H1 (cell line): ENCODE results near the gene SART1. TPM values are rescaled to one million over a fixed set of nuclear protein-coding genes. Genes with fewer than 3 reads are reported as not detected.

Experiments
- CTCF ChIA-PET: fragments of 300-600 bp; sonication (Branson Sonifier 250); formaldehyde crosslinking; loops from one replicate; lab custom pipeline; 2021; ENCODE audit not compliant: partially characterized antibody; lab: Charles Lee
- POLR2A ChIA-PET: fragments of 300-600 bp; sonication (Branson Sonifier 250); formaldehyde crosslinking; loops from one replicate; lab custom pipeline; 2021; ENCODE audit warnings: inconsistent platforms; ENCODE audit not compliant: partially characterized antibody; lab: Charles Lee
- DNase-seq, 2 experiments: peaks; one replicate each; pipeline versions ENCODE4 v3.0.0 to v3.0.0-alpha.2; 2010 to 2022; ENCODE audit warnings: low spot score in 2 of 2, low read depth in 1 of 2, mixed read lengths in 1 of 2
- FAIRE-seq: peaks from 2 replicates; lab custom pipeline; 2011; peaks lifted over from hg19 to GRCh38; lab: Jason Lieb, UNC
- H2AFZ ChIP-seq: 2 replicates; pipeline ENCODE4 v1.8.1; 2012; ENCODE audit warnings: low read length, inconsistent platforms
- H2AK5ac ChIP-seq: 2 replicates; pipeline ENCODE4 v1.6.1; 2013; ENCODE audit warnings: low read depth, low read length
- H2BK120ac ChIP-seq: replicated peaks from 2 replicates; pipeline ENCODE3; 2013; ENCODE audit warnings: low read depth, low read length, inconsistent platforms
- H2BK12ac ChIP-seq: 2 replicates; pipeline ENCODE4 v1.6.1; 2013; ENCODE audit warnings: low read depth, low read length
- H2BK15ac ChIP-seq: 2 replicates; pipeline ENCODE4 v1.6.1; 2013; ENCODE audit warnings: low read length
- H2BK20ac ChIP-seq: 2 replicates; pipeline ENCODE4 v1.6.1; 2013; ENCODE audit warnings: low read length
- H2BK5ac ChIP-seq: 2 replicates; pipeline ENCODE4 v1.6.1; 2013; ENCODE audit warnings: low read depth, low read length
- H3K14ac ChIP-seq: 2 replicates; pipeline ENCODE4 v1.6.1; 2013; ENCODE audit warnings: inconsistent platforms; ENCODE audit not compliant: insufficient read length
- H3K18ac ChIP-seq: 2 replicates; pipeline ENCODE4 v1.6.1; 2013; ENCODE audit warnings: low read length; ENCODE audit errors: extremely low read depth
- H3K23ac ChIP-seq: 2 replicates; pipeline ENCODE4 v1.6.1; 2013; ENCODE audit warnings: inconsistent platforms; ENCODE audit not compliant: insufficient read length
- H3K23me2 ChIP-seq: 2 replicates; pipeline ENCODE4 v1.6.1; 2013; ENCODE audit warnings: low read depth, low read length
- H3K27ac ChIP-seq: 2 replicates; pipeline ENCODE4 v1.6.1; 2011; ENCODE audit warnings: low read depth, low read length, inconsistent platforms
- H3K27me3 ChIP-seq, 4 experiments: replicated peaks in 1 of 4; 1 replicate in 1 of 4; 2 replicates in 3 of 4; pipeline versions ENCODE4 v1.6.1 to v1.8.1; 2011 to 2013; ENCODE audit warnings: low read length in 3 of 4, mild to moderate bottlenecking in 3 of 4, inconsistent platforms in 2 of 4, mixed read lengths in 2 of 4, moderate library complexity in 1 of 4; ENCODE audit not compliant: control insufficient read depth in 3 of 4, insufficient read depth in 3 of 4; ENCODE audit errors: extremely low read depth in 1 of 4
- H3K36me3 ChIP-seq, 4 experiments: 2 replicates each; pipeline versions ENCODE4 v1.6.1 to v1.8.1; 2011 to 2013; ENCODE audit warnings: mild to moderate bottlenecking in 4 of 4, low read length in 3 of 4, moderate library complexity in 2 of 4, control low read depth in 1 of 4, inconsistent platforms in 1 of 4; ENCODE audit not compliant: insufficient read depth in 4 of 4, control insufficient read depth in 2 of 4
- H3K4ac ChIP-seq: replicated peaks from 2 replicates; pipeline ENCODE3; 2013; ENCODE audit warnings: low read length, low read depth, mixed read lengths, inconsistent platforms; ENCODE audit not compliant: insufficient read length
- H3K4me1 ChIP-seq, 4 experiments: replicated peaks in 1 of 4; 1 replicate in 1 of 4; 2 replicates in 3 of 4; pipeline versions ENCODE4 v1.6.1 to v1.8.1; 2011 to 2013; ENCODE audit warnings: low read length in 3 of 4, inconsistent platforms in 2 of 4, mixed read lengths in 1 of 4; ENCODE audit not compliant: insufficient read depth in 4 of 4, control insufficient read depth in 3 of 4
- H3K4me2 ChIP-seq, 2 experiments: 2 replicates each; pipeline versions ENCODE4 v1.6.1 to v1.8.1; 2011 to 2013; ENCODE audit warnings: low read depth in 2 of 2, low read length in 2 of 2, control low read depth in 1 of 2, inconsistent platforms in 1 of 2, mild to moderate bottlenecking in 1 of 2; ENCODE audit not compliant: insufficient read depth in 1 of 2
- H3K4me3 ChIP-seq, 4 experiments: fragments of 200-600, 300-600 bp in 1 of 4; sonication (generic), shearing (Covaris generic), sonication (Bioruptor Twin) in 1 of 4; 2 replicates each; pipeline versions ENCODE4 v1.5.1 to v1.8.1; 2011 to 2016; ENCODE audit warnings: low read length in 4 of 4, low read depth in 3 of 4, control low read depth in 2 of 4, inconsistent platforms in 2 of 4, mild to moderate bottlenecking in 2 of 4, mixed read lengths in 1 of 4, moderate library complexity in 1 of 4; ENCODE audit not compliant: insufficient read depth in 2 of 4; ENCODE audit errors: extremely low read depth in 1 of 4
- H3K56ac ChIP-seq: replicated peaks from 2 replicates; pipeline ENCODE3; 2013; ENCODE audit warnings: low read depth, mild to moderate bottlenecking, mixed read lengths, low read length, inconsistent platforms; ENCODE audit not compliant: insufficient read length
- H3K79me1 ChIP-seq: 2 replicates; pipeline ENCODE4 v1.6.1; 2013; ENCODE audit warnings: low read depth, low read length, control low read depth
- H3K79me2 ChIP-seq, 2 experiments: 2 replicates each; pipeline versions ENCODE4 v1.6.1 to v1.8.1; 2012 to 2013; ENCODE audit warnings: low read length in 2 of 2, mild to moderate bottlenecking in 2 of 2, inconsistent platforms in 1 of 2; ENCODE audit not compliant: insufficient read depth in 2 of 2, control insufficient read depth in 1 of 2
- H3K9ac ChIP-seq, 4 experiments: replicated peaks in 1 of 4; 1 replicate in 1 of 4; 2 replicates in 3 of 4; pipeline versions ENCODE4 v1.6.1 to v1.8.1; 2011 to 2013; ENCODE audit warnings: low read depth in 3 of 4, low read length in 3 of 4, control low read depth in 2 of 4, mild to moderate bottlenecking in 2 of 4, moderate library complexity in 2 of 4, inconsistent platforms in 1 of 4; ENCODE audit errors: extremely low read depth in 1 of 4
- H3K9me3 ChIP-seq, 2 experiments: 2 replicates each; pipeline versions ENCODE4 v1.6.1 to v1.8.1; 2012 to 2013; ENCODE audit warnings: mild to moderate bottlenecking in 2 of 2, moderate library complexity in 2 of 2, control low read depth in 1 of 2, inconsistent platforms in 1 of 2, low read depth in 1 of 2, low read length in 1 of 2, mixed read lengths in 1 of 2; ENCODE audit not compliant: insufficient read depth in 2 of 2
- H4K20me1 ChIP-seq, 2 experiments: replicated peaks in 1 of 2; 2 replicates each; pipeline versions ENCODE3 to v1.8.1; 2011 to 2013; ENCODE audit warnings: inconsistent platforms in 2 of 2, low read length in 2 of 2, mild to moderate bottlenecking in 1 of 2; ENCODE audit not compliant: insufficient read depth in 2 of 2, control insufficient read depth in 1 of 2
- H4K5ac ChIP-seq: 2 replicates; pipeline ENCODE4 v1.6.1; 2013; ENCODE audit warnings: low read length, low read depth, mixed read lengths, inconsistent platforms; ENCODE audit not compliant: insufficient read length
- H4K8ac ChIP-seq: 2 replicates; pipeline ENCODE4 v1.8.0; 2013; ENCODE audit warnings: mild to moderate bottlenecking, moderate library complexity, low read length, inconsistent platforms; ENCODE audit not compliant: insufficient read depth; ENCODE audit errors: extremely low read depth
- H4K91ac ChIP-seq: replicated peaks from 2 replicates; pipeline ENCODE3; 2013; ENCODE audit warnings: low read length, mixed read lengths, inconsistent platforms; ENCODE audit not compliant: insufficient read length
- ASH2L ChIP-seq: fragments of 200-600, 300-600 bp; sonication (generic); IDR thresholded peaks from one replicate; pipeline ENCODE4 v1.7.1; 2017; ENCODE audit warnings: low read length
- CEBPB ChIP-seq: IDR thresholded peaks from 2 replicates; pipeline ENCODE4 v1.6.1; 2012; ENCODE audit warnings: low read depth, low read length
- CREB1 ChIP-seq: IDR thresholded peaks from 2 replicates; pipeline ENCODE4 v1.6.1; 2012; ENCODE audit warnings: inconsistent platforms
- EZH2 ChIP-seq: fragments of 200-600 bp; sonication (generic); IDR thresholded peaks from 2 replicates; pipeline ENCODE4 v1.7.1; 2012; ENCODE audit warnings: low read depth, mild to moderate bottlenecking, moderate library complexity, low read length, inconsistent platforms; ENCODE audit not compliant: severe bottlenecking
- HDAC2 ChIP-seq, 2 experiments: fragments of 300-600 bp in 1 of 2; sonication (generic) in 1 of 2; IDR thresholded peaks; 2 replicates each; pipeline ENCODE4 v1.6.1; 2011 to 2012; ENCODE audit warnings: low read depth in 2 of 2, low read length in 2 of 2, mild to moderate bottlenecking in 2 of 2, moderate library complexity in 2 of 2, borderline replicate concordance in 1 of 2, inconsistent platforms in 1 of 2
- RAD21 ChIP-seq, 2 experiments: IDR thresholded peaks in 1 of 2; conservative IDR thresholded peaks in 1 of 2; 2 replicates each; pipeline ENCODE4 v1.6.1; 2011; ENCODE audit warnings: low read depth in 2 of 2, low read length in 2 of 2, improper control_type of control experiment in 1 of 2, inconsistent platforms in 1 of 2, mild to moderate bottlenecking in 1 of 2, moderate library complexity in 1 of 2
- SAP30 ChIP-seq: fragments of 300-600 bp; sonication (generic); IDR thresholded peaks from 2 replicates; pipeline ENCODE4 v1.7.1; 2012; ENCODE audit warnings: low read length, moderate library complexity, mild to moderate bottlenecking, inconsistent platforms; ENCODE audit not compliant: insufficient read depth, insufficient replicate concordance
- WGBS, 2 experiments: shearing (Covaris generic) in 1 of 2; methylation state at CpG; one replicate each; pipeline versions ENCODE4 v1.1.6 to v1.1.7; 2013 to 2015; ENCODE audit warnings: low lambda C conversion rate in 2 of 2, mixed read lengths in 2 of 2, inconsistent platforms in 1 of 2, low coverage in 1 of 2, missing lambda C conversion rate in 1 of 2; ENCODE audit not compliant: insufficient replicate concordance in 2 of 2, insufficient coverage in 1 of 2, insufficient read length in 1 of 2; ENCODE audit errors: extremely low coverage in 1 of 2, missing lambda C conversion rate in 1 of 2; 5-methylcytosine and 5-hydroxymethylcytosine counted together
- polyA plus RNA-seq, 7 experiments: library from polyadenylated mRNA; depleted of rRNA in 3 of 7; stranded (reverse) in 5 of 7; unstranded in 2 of 7; fragments of >200 nt in 5 of 7; fragments of 200-250 nt in 2 of 7; gene quantifications; 1 replicate in 5 of 7; 2 replicates in 1 of 7; 4 replicates in 1 of 7; pipeline versions ENCODE4 v1.2.1 to v1.2.3, GENCODE V29; 2011 to 2013; ENCODE audit warnings: missing spikeins in 2 of 7, mixed read lengths in 2 of 7
- total RNA-seq: library from RNA; stranded (reverse); fragmentation: NEBNext Ultra II Directional; extraction: Animal tissue kit (Norgen Biotek cat#: 25700); gene quantifications from 2 replicates; pipeline ENCODE4 v1.2.1, GENCODE V29; 2021

The SART1 gene
- total and polyA plus RNA-seq, 2 of the 8 experiments (the other 6 are each of a cell fraction or from before 2014, with no cell fraction given), result 9.7 to 46.1 TPM

DNA sequence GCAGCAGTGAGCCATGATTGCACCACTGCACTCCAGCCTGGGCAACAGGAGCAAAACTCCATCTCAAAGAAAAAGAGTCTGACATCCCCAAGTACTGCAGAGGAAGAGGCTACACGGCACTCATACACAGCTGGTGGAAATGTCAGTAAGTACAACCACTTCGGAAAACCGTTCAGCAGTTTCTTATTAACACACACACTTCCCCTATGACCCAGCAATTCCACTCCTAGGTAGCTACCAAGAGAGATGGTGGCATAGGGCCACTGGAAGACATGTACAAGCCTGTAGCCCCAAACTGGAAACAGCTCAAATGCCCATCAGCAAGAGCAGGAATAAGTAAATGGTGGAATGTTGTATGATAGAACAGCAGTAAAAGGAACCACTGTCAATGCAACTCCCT, 39.0 kb upstream of the SART1 start:
- H3K27ac ChIP-seq, result no peak overlapping the region
- no peak overlapping the region for H2AFZ ChIP-seq
- no peak overlapping the region for H2BK12ac ChIP-seq
- H4K91ac ChIP-seq, result no peak overlapping the region
- ChIA-PET CTCF (interaction anchor here (0.8 to 3.5 kb wide), 13 partner anchors 10 to 382 kb away, joined by 3 to 19 read pairs (median 4); partner anchors contain the start of gene FIBP), POLR2A (interaction anchor here (1.0 to 3.0 kb wide), 5 partner anchors 9 to 48 kb away, joined by 3 to 12 read pairs (median 5); partner anchors contain the start of gene CCDC85B)
- H3K23ac ChIP-seq, result no peak overlapping the region
- no peaks in the 10 kb centered on the region for H3K27me3 ChIP-seq
- no peak for DNase-seq
- H3K14ac ChIP-seq, result no peak overlapping the region
- H3K9ac ChIP-seq, result no peak overlapping the region
- H3K4me2 ChIP-seq, result no peak overlapping the region
- H3K23me2 ChIP-seq, result peaks cover 13% of the 10 kb centered on the region; the same call in 1 of the 2 replicates
- H3K4ac ChIP-seq, result no peak overlapping the region
- no peak overlapping the region for H3K56ac ChIP-seq
- H2BK15ac ChIP-seq, result no peak overlapping the region
- H3K18ac ChIP-seq, result no peak overlapping the region
- 83% methylated on average over 3 of the region's 3 CpGs; no CpG with 5 or more reads in 1 of the 2 experiments for WGBS, 2 experiments
- H4K5ac ChIP-seq, result no peak overlapping the region
- no peak overlapping the region for H2BK120ac ChIP-seq
- no peak overlapping the region for H2BK20ac ChIP-seq
- H2BK5ac ChIP-seq, result no peak overlapping the region
- no peak overlapping the region for H4K8ac ChIP-seq
- H2AK5ac ChIP-seq, result no peak overlapping the region
- peaks cover 7% of the 10 kb centered on the region; the same call in 1 of the 2 replicates for H3K79me1 ChIP-seq
- peaks cover 0 to 3% of the 10 kb centered on the region in 2 experiments for H4K20me1 ChIP-seq
- no peaks in the 10 kb centered on the region for H3K9me3 ChIP-seq
- H3K4me1 ChIP-seq, result peaks cover 0 to 14% (median 9%) of the 10 kb centered on the region in 4 experiments; a peak in 4 of 7 replicates
- H3K79me2 ChIP-seq, result peaks cover 0 to 7% of the 10 kb centered on the region in 2 experiments; a peak in 2 of 4 replicates
- FAIRE-seq, result no peak
- H3K4me3 ChIP-seq, result no peak overlapping the region
- no peak for TF ChIP-seq CREB1
- no peak for TF ChIP-seq EZH2
- TF ChIP-seq CEBPB, result no peak
- TF ChIP-seq SAP30, result no peak
- TF ChIP-seq ASH2L, result no peak
- TF ChIP-seq RAD21 (IDR thresholded peaks at IDR 0.05 in 1 of 2, conservative IDR thresholded peaks at IDR 0.05 in 1 of 2; ENCODE audit: low read depth in 2 of 2, low read length in 2 of 2), result no peak
- no peak for TF ChIP-seq HDAC2 (IDR thresholded peaks at IDR 0.05; ENCODE audit: borderline replicate concordance in 1 of 2, low read depth in 2 of 2, low read length in 2 of 2)
- peaks cover 0 to 8% (median 5%) of the 10 kb centered on the region in 4 experiments; a peak in 4 of 8 replicates for H3K36me3 ChIP-seq
